ENCODE measurements around the gene SELENOF.
"Not testable (repeated sequence)": the region's sequence is repeated elsewhere in the genome, so short reads cannot be mapped to it uniquely, and the experiment has no call there.

Gene SELENOF

GRCh38 chr1:86906419-86906818 lies 7.5 kb downstream of the SELENOF start:
- H3K9ac ChIP-seq (ENCODE audit: low read depth, low read length): no peak overlapping the region
- no peaks in the 10 kb centered on the region for H3K9me3 ChIP-seq (ENCODE audit: control insufficient read depth, insufficient read depth, low read length)
- no peaks in the 10 kb centered on the region for H3K4me1 ChIP-seq (ENCODE audit: insufficient read depth, low read length)
- H3K36me3 ChIP-seq (ENCODE audit: insufficient read depth, low read length): no peaks in the 10 kb centered on the region; the same call in 1 of the 2 replicates

GRCh38 chr1:86905875-86906274 lies 8.1 kb downstream of the SELENOF start:
- Histone ChIP-seq H3K4me1 (ENCODE audit: insufficient read depth, low read length) (no peaks in the 10 kb centered on the region), H3K36me3 (ENCODE audit: insufficient read depth, low read length) (no peaks in the 10 kb centered on the region; the same call in 1 of the 2 replicates), H3K9me3 (ENCODE audit: control insufficient read depth, insufficient read depth, low read length) (no peaks in the 10 kb centered on the region), H3K9ac (ENCODE audit: low read depth, low read length) (no peak overlapping the region)

GRCh38 chr1:86899401-86899800 lies 14.5 kb downstream of the SELENOF start:
- H3K9ac ChIP-seq (ENCODE audit: low read depth, low read length); H3K4me1 ChIP-seq (ENCODE audit: insufficient read depth, low read length); H3K9me3 ChIP-seq (ENCODE audit: control insufficient read depth, insufficient read depth, low read length); H3K36me3 ChIP-seq (ENCODE audit: insufficient read depth, low read length): not testable (repeated sequence)

GRCh38 chr1:86888327-86888726 lies 25.6 kb downstream of the SELENOF start:
- Histone ChIP-seq H3K9me3 (ENCODE audit: control insufficient read depth, insufficient read depth, low read length) (no peaks in the 10 kb centered on the region), H3K36me3 (ENCODE audit: insufficient read depth, low read length) (no peaks in the 10 kb centered on the region), H3K9ac (ENCODE audit: low read depth, low read length) (no peak overlapping the region), H3K4me1 (ENCODE audit: insufficient read depth, low read length) (no peaks in the 10 kb centered on the region)

GRCh38 chr1:86887479-86888162 lies 26.3 kb downstream of the SELENOF start:
- Histone ChIP-seq H3K4me1 (ENCODE audit: insufficient read depth, low read length) (no peaks in the 10 kb centered on the region), H3K9ac (ENCODE audit: low read depth, low read length) (no peak overlapping the region), H3K36me3 (ENCODE audit: insufficient read depth, low read length) (no peaks in the 10 kb centered on the region), H3K9me3 (ENCODE audit: control insufficient read depth, insufficient read depth, low read length) (no peaks in the 10 kb centered on the region)

GRCh38 chr1:86875722-86876121 lies 38.2 kb downstream of the SELENOF start:
- Histone ChIP-seq H3K9ac (ENCODE audit: low read depth, low read length) (no peak overlapping the region), H3K4me1 (ENCODE audit: insufficient read depth, low read length) (no peaks in the 10 kb centered on the region), H3K9me3 (ENCODE audit: control insufficient read depth, insufficient read depth, low read length) (no peaks in the 10 kb centered on the region), H3K36me3 (ENCODE audit: insufficient read depth, low read length) (no peaks in the 10 kb centered on the region; the same call in 1 of the 2 replicates)

GRCh38 chr1:86872086-86872485 lies 41.8 kb downstream of the SELENOF start:
- Histone ChIP-seq H3K9ac (ENCODE audit: low read depth, low read length) (no peak overlapping the region), H3K36me3 (ENCODE audit: insufficient read depth, low read length) (no peaks in the 10 kb centered on the region), H3K4me1 (ENCODE audit: insufficient read depth, low read length) (no peaks in the 10 kb centered on the region; the same call in 1 of the 2 replicates), H3K9me3 (ENCODE audit: control insufficient read depth, insufficient read depth, low read length) (no peaks in the 10 kb centered on the region)

- no peak overlapping the region for H3K9ac ChIP-seq (ENCODE audit: low read depth, low read length)
- no peaks in the 10 kb centered on the region for H3K9me3 ChIP-seq (ENCODE audit: control insufficient read depth, insufficient read depth, low read length)
- no peaks in the 10 kb centered on the region; the same call in 1 of the 2 replicates for H3K4me1 ChIP-seq (ENCODE audit: insufficient read depth, low read length)
- H3K36me3 ChIP-seq (ENCODE audit: insufficient read depth, low read length): no peaks in the 10 kb centered on the region
Observed at GRCh38 chr1:86871001-86871400, 42.9 kb downstream of the SELENOF start.

GRCh38 chr1:86868477-86868876 lies 45.4 kb downstream of the SELENOF start:
- Histone ChIP-seq H3K9me3 (ENCODE audit: control insufficient read depth, insufficient read depth, low read length) (no peaks in the 10 kb centered on the region), H3K9ac (ENCODE audit: low read depth, low read length) (no peak overlapping the region), H3K36me3 (ENCODE audit: insufficient read depth, low read length) (no peaks in the 10 kb centered on the region), H3K4me1 (ENCODE audit: insufficient read depth, low read length) (no peaks in the 10 kb centered on the region; the same call in 1 of the 2 replicates)

GRCh38 chr1:86867278-86867677 lies 46.6 kb downstream of the SELENOF start:
- not testable (repeated sequence) for H3K9me3 ChIP-seq (ENCODE audit: control insufficient read depth, insufficient read depth, low read length); H3K36me3 ChIP-seq (ENCODE audit: insufficient read depth, low read length); H3K4me1 ChIP-seq (ENCODE audit: insufficient read depth, low read length); H3K9ac ChIP-seq (ENCODE audit: low read depth, low read length)

GRCh38 chr1:86866665-86867064 lies 47.3 kb downstream of the SELENOF start:
- Histone ChIP-seq H3K36me3 (ENCODE audit: insufficient read depth, low read length) (no peaks in the 10 kb centered on the region), H3K4me1 (ENCODE audit: insufficient read depth, low read length) (no peaks in the 10 kb centered on the region; the same call in 1 of the 2 replicates), H3K9ac (ENCODE audit: low read depth, low read length) (no peak overlapping the region), H3K9me3 (ENCODE audit: control insufficient read depth, insufficient read depth, low read length) (no peaks in the 10 kb centered on the region)

GRCh38 chr1:86865973-86866637 lies 47.8 kb downstream of the SELENOF start:
- Histone ChIP-seq H3K9ac (ENCODE audit: low read depth, low read length) (no peak overlapping the region), H3K36me3 (ENCODE audit: insufficient read depth, low read length) (no peaks in the 10 kb centered on the region), H3K4me1 (ENCODE audit: insufficient read depth, low read length) (no peaks in the 10 kb centered on the region; the same call in 1 of the 2 replicates), H3K9me3 (ENCODE audit: control insufficient read depth, insufficient read depth, low read length) (no peaks in the 10 kb centered on the region)

- no peak overlapping the region for H3K9ac ChIP-seq (ENCODE audit: low read depth, low read length)
- no peaks in the 10 kb centered on the region for H3K36me3 ChIP-seq (ENCODE audit: insufficient read depth, low read length)
- H3K9me3 ChIP-seq (ENCODE audit: control insufficient read depth, insufficient read depth, low read length): no peaks in the 10 kb centered on the region
- no peaks in the 10 kb centered on the region for H3K4me1 ChIP-seq (ENCODE audit: insufficient read depth, low read length)
Observed at GRCh38 chr1:86862920-86863319, 51.0 kb downstream of the SELENOF start.

GRCh38 chr1:86861424-86861823 lies 52.5 kb downstream of the SELENOF start:
- Histone ChIP-seq H3K9me3 (ENCODE audit: control insufficient read depth, insufficient read depth, low read length) (no peaks in the 10 kb centered on the region), H3K4me1 (ENCODE audit: insufficient read depth, low read length) (no peaks in the 10 kb centered on the region), H3K36me3 (ENCODE audit: insufficient read depth, low read length) (no peaks in the 10 kb centered on the region), H3K9ac (ENCODE audit: low read depth, low read length) (no peak overlapping the region)

GRCh38 chr1:86860424-86860823 lies 53.5 kb downstream of the SELENOF start:
- H3K9ac ChIP-seq (ENCODE audit: low read depth, low read length): no peak overlapping the region
- no peaks in the 10 kb centered on the region for H3K9me3 ChIP-seq (ENCODE audit: control insufficient read depth, insufficient read depth, low read length)

More at GRCh38 chr1:86860424-86860823, 53.5 kb downstream of the SELENOF start:
- Histone ChIP-seq H3K36me3 (ENCODE audit: insufficient read depth, low read length) (no peaks in the 10 kb centered on the region), H3K4me1 (ENCODE audit: insufficient read depth, low read length) (no peaks in the 10 kb centered on the region)

All from ES-I3 (cell line).